HEK293 (cell line): ENCODE results near the gene ABCC11.

Experiments
- CTCF ChIA-PET: fragments of 350-600 bp; formaldehyde crosslinking; extraction: SDS; loops from one replicate; lab custom pipeline; 2021; ENCODE audit warnings: antibody characterized with exemption; lab: Yijun Ruan, JAX
- POLR2A ChIA-PET: fragments of 300-600 bp; formaldehyde crosslinking; extraction: SDS; loops from one replicate; lab custom pipeline; 2020; ENCODE audit warnings: antibody characterized with exemption, inconsistent platforms; lab: Yijun Ruan, JAX
- H3K27ac ChIP-seq: fragments of 200-500 bp; sonication (Bioruptor generic); 2 replicates; pipeline ENCODE4 v1.5.1; 2014; ENCODE audit warnings: low read depth, low read length, control low read depth, inconsistent platforms; ENCODE audit errors: extremely low read depth
- H3K36me3 ChIP-seq, 2 experiments: fragments of 200-500 bp in 1 of 2; sonication (Bioruptor generic) in 1 of 2; 1 replicate in 1 of 2; 2 replicates in 1 of 2; pipeline ENCODE4 v1.5.1; 2014 to 2017; ENCODE audit warnings: inconsistent platforms in 2 of 2, low read length in 2 of 2; ENCODE audit not compliant: control insufficient read depth in 2 of 2, insufficient read depth in 1 of 2
- H3K4me1 ChIP-seq: fragments of 200-500 bp; sonication (Bioruptor generic); 2 replicates; pipeline ENCODE4 v1.5.1; 2014; ENCODE audit warnings: mild to moderate bottlenecking, low read length, inconsistent platforms; ENCODE audit not compliant: control insufficient read depth, insufficient read depth
- H3K4me3 ChIP-seq: 2 replicates; pipeline ENCODE4 v1.5.1; 2011; ENCODE audit warnings: low read depth, mild to moderate bottlenecking, control low read depth, low read length, moderate library complexity
- H3K9me3 ChIP-seq: fragments of 200-500 bp; sonication (Bioruptor generic); 2 replicates; pipeline ENCODE4 v1.5.1; 2014; ENCODE audit warnings: low read depth, low read length, inconsistent platforms; ENCODE audit not compliant: control insufficient read depth, insufficient read depth
- ATF2 ChIP-seq: fragments of 450-650 bp; formaldehyde crosslinking; IDR thresholded peaks from 2 replicates; pipeline ENCODE4 v1.5.1; 2016; ENCODE audit warnings: missing biosample characterization, missing genetic modification characterization, low read depth
- CTCF ChIP-seq: fragments of 450-650 bp; formaldehyde crosslinking; IDR thresholded peaks from 2 replicates; pipeline ENCODE4 v1.5.1; 2016; ENCODE audit warnings: missing biosample characterization, missing genetic modification characterization
- GFI1B ChIP-seq: fragments of 450-650 bp; formaldehyde crosslinking; IDR thresholded peaks from 2 replicates; pipeline ENCODE4 v1.5.1; 2016; ENCODE audit warnings: missing biosample characterization, missing genetic modification characterization
- GLI2 ChIP-seq: fragments of 450-650 bp; formaldehyde crosslinking; IDR thresholded peaks from 2 replicates; pipeline ENCODE4; 2017; ENCODE audit warnings: missing biosample characterization, missing genetic modification characterization, low read depth, borderline replicate concordance
- KLF8 ChIP-seq: fragments of 450-650 bp; formaldehyde crosslinking; IDR thresholded peaks from 2 replicates; pipeline ENCODE4 v1.5.1; 2016; ENCODE audit warnings: missing biosample characterization, missing genetic modification characterization
- OSR2 ChIP-seq: fragments of 450-650 bp; formaldehyde crosslinking; IDR thresholded peaks from 2 replicates; pipeline ENCODE4 v1.5.1; 2016; ENCODE audit warnings: missing biosample characterization, missing genetic modification characterization
- TSHZ1 ChIP-seq: fragments of 450-650 bp; formaldehyde crosslinking; IDR thresholded peaks from 2 replicates; pipeline ENCODE4 v1.5.1; 2016; ENCODE audit warnings: missing biosample characterization, missing genetic modification characterization, borderline replicate concordance
- ZBTB8A ChIP-seq: fragments of 450-650 bp; formaldehyde crosslinking; IDR thresholded peaks from 2 replicates; pipeline ENCODE4 v1.5.1; 2016; ENCODE audit warnings: missing biosample characterization, missing genetic modification characterization
- ZNF133 ChIP-seq: fragments of 450-650 bp; formaldehyde crosslinking; IDR thresholded peaks from 2 replicates; pipeline ENCODE4 v1.5.1; 2016; ENCODE audit warnings: missing biosample characterization, missing genetic modification characterization
- ZNF138 ChIP-seq: fragments of 450-650 bp; formaldehyde crosslinking; IDR thresholded peaks from 2 replicates; pipeline ENCODE4 v1.5.1; 2016; ENCODE audit warnings: missing biosample characterization, missing genetic modification characterization, borderline replicate concordance
- ZNF169 ChIP-seq: fragments of 450-650 bp; formaldehyde crosslinking; IDR thresholded peaks from 2 replicates; pipeline ENCODE4 v1.5.1; 2016; ENCODE audit warnings: missing biosample characterization, missing genetic modification characterization
- ZNF184 ChIP-seq: fragments of 450-650 bp; IDR thresholded peaks from 2 replicates; pipeline ENCODE4 v1.5.1; 2018; ENCODE audit warnings: missing biosample characterization, mild to moderate bottlenecking, missing genetic modification characterization
- ZNF202 ChIP-seq: fragments of 450-650 bp; formaldehyde crosslinking; IDR thresholded peaks from 2 replicates; pipeline ENCODE4 v1.5.1; 2016; ENCODE audit warnings: missing biosample characterization, missing genetic modification characterization, borderline replicate concordance
- ZNF223 ChIP-seq: fragments of 450-650 bp; formaldehyde crosslinking; IDR thresholded peaks from 2 replicates; pipeline ENCODE4 v1.5.1; 2016; ENCODE audit warnings: missing biosample characterization, missing genetic modification characterization
- ZNF292 ChIP-seq: fragments of 450-650 bp; formaldehyde crosslinking; IDR thresholded peaks from 2 replicates; pipeline ENCODE4 v1.5.1; 2016; ENCODE audit warnings: low read depth, missing biosample characterization, missing genetic modification characterization, borderline replicate concordance
- ZNF398 ChIP-seq: fragments of 450-650 bp; formaldehyde crosslinking; IDR thresholded peaks from 2 replicates; pipeline ENCODE4 v1.5.1; 2017; ENCODE audit warnings: missing biosample characterization, missing genetic modification characterization
- ZNF514 ChIP-seq: fragments of 450-650 bp; formaldehyde crosslinking; IDR thresholded peaks from 2 replicates; pipeline ENCODE4 v1.5.1; 2016; ENCODE audit warnings: missing biosample characterization, missing genetic modification characterization
- ZNF521 ChIP-seq: fragments of 450-650 bp; formaldehyde crosslinking; IDR thresholded peaks from 2 replicates; pipeline ENCODE4 v1.5.1; 2017; ENCODE audit warnings: missing biosample characterization, mild to moderate bottlenecking, missing genetic modification characterization
- ZNF621 ChIP-seq: fragments of 450-650 bp; formaldehyde crosslinking; IDR thresholded peaks from 2 replicates; pipeline ENCODE4 v1.5.1; 2017; ENCODE audit warnings: missing biosample characterization, missing genetic modification characterization
- ZNF626 ChIP-seq: fragments of 450-650 bp; sonication (Bioruptor Pico); formaldehyde crosslinking; IDR thresholded peaks from 2 replicates; pipeline ENCODE4 v1.5.1; 2018; ENCODE audit warnings: missing biosample characterization, missing genetic modification characterization, inconsistent platforms
- ZNF654 ChIP-seq: fragments of 450-650 bp; formaldehyde crosslinking; IDR thresholded peaks from 2 replicates; pipeline ENCODE4 v1.5.1; 2016; ENCODE audit warnings: low read depth, missing biosample characterization, missing genetic modification characterization
- ZNF660 ChIP-seq: fragments of 450-650 bp; IDR thresholded peaks from 2 replicates; pipeline ENCODE4 v1.5.1; 2018; ENCODE audit warnings: missing biosample characterization, mild to moderate bottlenecking, missing genetic modification characterization
- ZNF670 ChIP-seq: fragments of 450-650 bp; formaldehyde crosslinking; IDR thresholded peaks from 2 replicates; pipeline ENCODE4 v1.5.1; 2016; ENCODE audit warnings: missing biosample characterization, missing genetic modification characterization, low read depth
- ZNF707 ChIP-seq: fragments of 450-650 bp; formaldehyde crosslinking; IDR thresholded peaks from 2 replicates; pipeline ENCODE4 v1.5.1; 2016; ENCODE audit warnings: missing biosample characterization, missing genetic modification characterization
- ZSCAN18 ChIP-seq: fragments of 450-650 bp; formaldehyde crosslinking; IDR thresholded peaks from 2 replicates; pipeline ENCODE4 v1.5.1; 2016; ENCODE audit warnings: missing biosample characterization, missing genetic modification characterization

The ABCC11 gene

GRCh38 chr16:48136547-48137360 lies 110.6 kb downstream of the ABCC11 start (continued):
- TF ChIP-seq ATF2 (no peak), ZNF223 (tag by site-specific recombination) (no peak), ZNF292 (no peak), OSR2 (no peak), ZNF514 (no peak), ZNF626 (tag by site-specific recombination) (no peak), TSHZ1 (tag by site-specific recombination) (no peak), ZNF202 (no peak)

GRCh38 chr16:48133455-48134211 lies 113.7 kb downstream of the ABCC11 start:
- Histone ChIP-seq H3K9me3 (no peaks in the 10 kb centered on the region), H3K4me1 (no peaks in the 10 kb centered on the region), H3K27ac (no peak overlapping the region), H3K36me3 (no peaks in the 10 kb centered on the region), H3K4me3 (no peak overlapping the region)
- POLR2A ChIA-PET: no interaction called here
- CTCF ChIA-PET: interaction anchor here (1.5 kb wide), 1 partner anchor 16 kb away, joined by 5 read pairs; no protein-coding TSS in a partner anchor
- TF ChIP-seq ZNF169 (tag by site-specific recombination) (no peak), ZNF621 (tag by site-specific recombination) (no peak), ZNF398 (tag by site-specific recombination) (no peak), KLF8 (tag by site-specific recombination) (no peak), ZNF521 (no peak), CTCF (tag by site-specific recombination) (no peak), ZNF133 (tag by site-specific recombination) (no peak), ZBTB8A (tag by site-specific recombination) (no peak), ZNF654 (tag by site-specific recombination) (no peak), GFI1B (tag by site-specific recombination) (no peak), ZNF184 (tag by site-specific recombination) (no peak), ZSCAN18 (tag by site-specific recombination) (no peak), ZNF660 (no peak), GLI2 (tag by site-specific recombination) (no peak), ZNF707 (tag by site-specific recombination) (no peak), ZNF138 (tag by site-specific recombination) (no peak), ZNF670 (no peak)
